Ishikawa (cell line): Measurements from ENCODE around the gene PDE2A.

ENCODE experiments used
- CEBPB ChIP-seq: IDR thresholded peaks from 2 replicates; pipeline ENCODE4 v1.6.1; 2012
- CREB1 ChIP-seq: IDR thresholded peaks from 2 replicates; pipeline ENCODE4 v1.6.1; 2012; ENCODE audit warnings: low read depth
- EGR1 ChIP-seq: IDR thresholded peaks from 2 replicates; pipeline ENCODE4 v1.6.1; 2012
- EP300 ChIP-seq: IDR thresholded peaks from 2 replicates; pipeline ENCODE4 v1.6.1; 2012; ENCODE audit warnings: borderline replicate concordance
- FOXM1 ChIP-seq: IDR thresholded peaks from 2 replicates; pipeline ENCODE4 v1.6.1; 2012; ENCODE audit warnings: low read depth, borderline replicate concordance
- NFIC ChIP-seq: IDR thresholded peaks from 2 replicates; pipeline ENCODE4 v1.6.1; 2012
- RAD21 ChIP-seq: IDR thresholded peaks from 2 replicates; pipeline ENCODE4 v1.6.1; 2012; ENCODE audit warnings: low read depth
- TAF1 ChIP-seq: IDR thresholded peaks from 2 replicates; pipeline ENCODE4 v1.6.1; 2012; ENCODE audit warnings: low read depth, mild to moderate bottlenecking
- TCF12 ChIP-seq: IDR thresholded peaks from 2 replicates; pipeline ENCODE4 v1.6.1; 2012; ENCODE audit warnings: low read depth
- TEAD4 ChIP-seq: IDR thresholded peaks from 2 replicates; pipeline ENCODE4 v1.6.1; 2012
- YY1 ChIP-seq: IDR thresholded peaks from 2 replicates; pipeline ENCODE4 v1.6.1; 2012; ENCODE audit warnings: low read depth
- ZBTB7A ChIP-seq: IDR thresholded peaks from 2 replicates; pipeline ENCODE4 v1.6.1; 2012; ENCODE audit warnings: low read depth
- TF ChIP-seq, protein P1 (sequence below): IDR thresholded peaks from 2 replicates; pipeline ENCODE4 v1.6.1; 2012; ENCODE audit warnings: low read depth, mild to moderate bottlenecking
- TF ChIP-seq, protein P2 (sequence below): IDR thresholded peaks from 2 replicates; pipeline ENCODE4 v1.6.1; 2012
- TF ChIP-seq, protein P3 (sequence below): IDR thresholded peaks from 2 replicates; pipeline ENCODE4 v1.6.1; 2012

Gene PDE2A

DNA sequence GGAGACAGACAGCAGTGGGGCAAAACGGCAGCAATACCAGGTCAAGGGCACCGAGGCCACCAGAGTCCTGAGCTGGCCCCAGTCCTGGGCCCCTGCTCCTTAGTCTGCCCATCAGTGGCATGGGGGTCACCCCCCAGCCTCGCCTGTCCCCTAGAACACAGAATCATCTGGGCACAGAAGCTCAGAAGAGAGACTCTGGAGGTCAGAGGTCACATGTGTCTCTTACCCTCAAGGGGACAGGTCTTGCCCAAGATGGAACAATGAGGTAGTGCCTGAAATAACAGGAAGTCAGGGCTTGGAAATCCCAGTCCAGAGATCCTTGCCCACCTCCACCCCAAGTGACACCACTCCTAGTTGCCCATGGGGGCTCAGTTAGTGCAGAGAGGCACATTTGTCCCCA, 20.6 kb downstream of the PDE2A start:
- no peak for TF ChIP-seq YY1
- TF ChIP-seq RAD21, result no peak
- TF ChIP-seq FOXM1, result no peak
- TF ChIP-seq TCF12, result no peak
- TF ChIP-seq, protein P1, sequence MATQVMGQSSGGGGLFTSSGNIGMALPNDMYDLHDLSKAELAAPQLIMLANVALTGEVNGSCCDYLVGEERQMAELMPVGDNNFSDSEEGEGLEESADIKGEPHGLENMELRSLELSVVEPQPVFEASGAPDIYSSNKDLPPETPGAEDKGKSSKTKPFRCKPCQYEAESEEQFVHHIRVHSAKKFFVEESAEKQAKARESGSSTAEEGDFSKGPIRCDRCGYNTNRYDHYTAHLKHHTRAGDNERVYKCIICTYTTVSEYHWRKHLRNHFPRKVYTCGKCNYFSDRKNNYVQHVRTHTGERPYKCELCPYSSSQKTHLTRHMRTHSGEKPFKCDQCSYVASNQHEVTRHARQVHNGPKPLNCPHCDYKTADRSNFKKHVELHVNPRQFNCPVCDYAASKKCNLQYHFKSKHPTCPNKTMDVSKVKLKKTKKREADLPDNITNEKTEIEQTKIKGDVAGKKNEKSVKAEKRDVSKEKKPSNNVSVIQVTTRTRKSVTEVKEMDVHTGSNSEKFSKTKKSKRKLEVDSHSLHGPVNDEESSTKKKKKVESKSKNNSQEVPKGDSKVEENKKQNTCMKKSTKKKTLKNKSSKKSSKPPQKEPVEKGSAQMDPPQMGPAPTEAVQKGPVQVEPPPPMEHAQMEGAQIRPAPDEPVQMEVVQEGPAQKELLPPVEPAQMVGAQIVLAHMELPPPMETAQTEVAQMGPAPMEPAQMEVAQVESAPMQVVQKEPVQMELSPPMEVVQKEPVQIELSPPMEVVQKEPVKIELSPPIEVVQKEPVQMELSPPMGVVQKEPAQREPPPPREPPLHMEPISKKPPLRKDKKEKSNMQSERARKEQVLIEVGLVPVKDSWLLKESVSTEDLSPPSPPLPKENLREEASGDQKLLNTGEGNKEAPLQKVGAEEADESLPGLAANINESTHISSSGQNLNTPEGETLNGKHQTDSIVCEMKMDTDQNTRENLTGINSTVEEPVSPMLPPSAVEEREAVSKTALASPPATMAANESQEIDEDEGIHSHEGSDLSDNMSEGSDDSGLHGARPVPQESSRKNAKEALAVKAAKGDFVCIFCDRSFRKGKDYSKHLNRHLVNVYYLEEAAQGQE, result no peak
- TF ChIP-seq, protein P2, sequence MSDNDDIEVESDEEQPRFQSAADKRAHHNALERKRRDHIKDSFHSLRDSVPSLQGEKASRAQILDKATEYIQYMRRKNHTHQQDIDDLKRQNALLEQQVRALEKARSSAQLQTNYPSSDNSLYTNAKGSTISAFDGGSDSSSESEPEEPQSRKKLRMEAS, result no peak
- no peak for TF ChIP-seq ZBTB7A
- no peak for TF ChIP-seq CEBPB
- no peak for TF ChIP-seq EGR1
- TF ChIP-seq, protein P3, sequence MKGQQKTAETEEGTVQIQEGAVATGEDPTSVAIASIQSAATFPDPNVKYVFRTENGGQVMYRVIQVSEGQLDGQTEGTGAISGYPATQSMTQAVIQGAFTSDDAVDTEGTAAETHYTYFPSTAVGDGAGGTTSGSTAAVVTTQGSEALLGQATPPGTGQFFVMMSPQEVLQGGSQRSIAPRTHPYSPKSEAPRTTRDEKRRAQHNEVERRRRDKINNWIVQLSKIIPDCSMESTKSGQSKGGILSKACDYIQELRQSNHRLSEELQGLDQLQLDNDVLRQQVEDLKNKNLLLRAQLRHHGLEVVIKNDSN, result no peak
- no peak for TF ChIP-seq TEAD4

DNA sequence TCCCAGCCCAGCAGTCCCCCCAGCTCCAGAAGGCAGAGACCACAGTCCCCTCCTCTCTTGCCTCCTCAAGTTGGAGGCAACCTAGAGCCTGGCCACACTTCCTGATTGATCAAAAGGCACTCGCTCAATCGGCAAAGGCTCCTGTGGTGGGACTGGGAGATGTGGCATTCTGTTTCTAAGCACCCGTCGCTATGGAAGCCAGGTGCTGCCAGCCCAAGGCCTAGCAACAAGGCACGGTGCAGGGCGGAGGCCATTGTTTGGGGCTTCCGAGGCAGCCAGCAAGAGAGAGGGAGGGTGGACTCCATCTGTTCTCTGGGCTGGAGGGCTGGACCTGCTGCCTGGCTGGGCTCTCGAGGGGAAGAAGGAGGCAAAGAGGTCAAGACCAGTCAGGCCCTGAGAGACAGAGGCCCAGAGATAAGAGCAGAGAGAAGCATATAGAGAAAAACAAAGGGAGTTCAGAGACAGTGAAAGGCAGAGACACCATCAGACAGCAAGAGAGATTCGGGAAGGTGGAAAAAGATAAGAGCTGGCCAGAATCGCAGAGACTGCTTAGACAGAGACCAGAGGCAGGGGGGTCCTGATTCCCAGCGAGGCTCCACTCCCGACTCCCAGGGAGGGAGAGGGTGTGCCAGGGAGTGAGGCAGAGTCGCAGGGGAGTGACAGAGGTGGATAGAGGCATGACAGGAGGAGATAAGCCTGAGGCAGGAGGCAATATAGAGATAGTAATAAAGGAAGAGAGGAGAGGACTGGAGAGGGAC, 21.2 kb downstream of the PDE2A start:
- TF ChIP-seq FOXM1, result no peak
- TF ChIP-seq TEAD4, result no peak
- no peak for TF ChIP-seq CREB1
- TF ChIP-seq NFIC, result no peak
- TF ChIP-seq, protein P2, result no peak
- no peak for TF ChIP-seq TCF12

DNA sequence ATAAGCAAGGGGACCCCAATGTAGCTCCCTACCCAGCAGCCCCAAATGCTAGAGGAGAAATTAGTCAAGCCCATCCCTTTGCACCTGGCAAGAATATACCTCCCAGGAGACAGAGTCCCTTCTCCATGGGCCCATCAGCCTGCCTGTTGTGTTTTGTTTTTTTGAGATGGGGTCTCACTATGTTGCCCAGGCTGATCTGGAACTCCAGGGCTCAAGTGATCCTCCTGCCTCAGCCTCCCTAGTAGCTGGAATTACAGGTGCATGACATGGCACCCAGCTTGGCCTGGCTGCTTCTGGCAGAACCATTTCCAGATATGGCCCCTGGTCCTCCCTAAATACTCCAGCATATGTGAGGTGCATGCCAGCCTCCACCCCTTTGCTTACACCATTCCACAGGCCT, 22.1 kb downstream of the PDE2A start:
- TF ChIP-seq CEBPB (no peak), FOXM1 (no peak), TEAD4 (no peak), CREB1 (no peak), ZBTB7A (no peak), TAF1 (no peak), EP300 (no peak)
- TF ChIP-seq, protein P3, result no peak

DNA sequence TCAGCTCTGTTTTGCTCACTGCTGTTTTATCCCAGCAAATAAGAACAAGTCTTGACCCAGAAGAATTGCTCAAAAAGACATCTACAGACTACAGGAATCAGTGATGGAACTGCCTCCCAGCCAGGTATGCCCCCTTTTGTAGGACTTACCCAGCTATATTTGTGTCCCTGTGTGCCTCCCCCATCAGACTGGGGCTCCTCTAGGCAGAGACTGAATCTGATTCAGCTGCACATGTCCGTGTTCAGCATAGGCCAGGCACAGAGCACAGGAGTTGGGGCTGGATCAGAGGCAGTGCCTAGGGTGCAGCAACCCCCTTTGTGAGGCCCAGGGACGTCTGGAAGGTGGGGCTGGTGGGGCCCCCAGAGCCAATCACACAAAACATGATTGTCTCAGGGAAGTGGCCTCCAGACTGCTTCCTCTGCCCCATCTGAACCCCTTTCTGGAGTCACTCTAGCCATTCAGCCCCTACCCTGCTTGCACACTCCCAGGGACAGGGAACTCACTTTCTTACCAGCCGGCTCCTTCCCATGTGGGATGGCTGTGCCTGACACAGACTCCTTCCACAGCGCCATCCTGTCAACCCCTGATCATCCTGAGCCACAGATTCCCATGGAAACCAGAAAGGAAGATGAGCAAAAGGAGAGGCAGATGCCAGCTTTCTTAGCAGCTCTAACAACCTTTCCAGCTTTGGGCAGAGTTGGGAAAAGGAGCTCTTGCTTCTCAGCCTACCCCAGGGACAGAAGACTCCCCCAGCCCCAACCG, 24.8 kb downstream of the PDE2A start:
- TF ChIP-seq CEBPB, result no peak
- TF ChIP-seq NFIC, result no peak
- TF ChIP-seq EGR1, result no peak
- no peak for TF ChIP-seq RAD21
- TF ChIP-seq TCF12, result no peak
- TF ChIP-seq ZBTB7A, result no peak
- no peak for TF ChIP-seq FOXM1
- TF ChIP-seq TAF1, result no peak
- no peak for TF ChIP-seq CREB1
- TF ChIP-seq, protein P1, result no peak

DNA sequence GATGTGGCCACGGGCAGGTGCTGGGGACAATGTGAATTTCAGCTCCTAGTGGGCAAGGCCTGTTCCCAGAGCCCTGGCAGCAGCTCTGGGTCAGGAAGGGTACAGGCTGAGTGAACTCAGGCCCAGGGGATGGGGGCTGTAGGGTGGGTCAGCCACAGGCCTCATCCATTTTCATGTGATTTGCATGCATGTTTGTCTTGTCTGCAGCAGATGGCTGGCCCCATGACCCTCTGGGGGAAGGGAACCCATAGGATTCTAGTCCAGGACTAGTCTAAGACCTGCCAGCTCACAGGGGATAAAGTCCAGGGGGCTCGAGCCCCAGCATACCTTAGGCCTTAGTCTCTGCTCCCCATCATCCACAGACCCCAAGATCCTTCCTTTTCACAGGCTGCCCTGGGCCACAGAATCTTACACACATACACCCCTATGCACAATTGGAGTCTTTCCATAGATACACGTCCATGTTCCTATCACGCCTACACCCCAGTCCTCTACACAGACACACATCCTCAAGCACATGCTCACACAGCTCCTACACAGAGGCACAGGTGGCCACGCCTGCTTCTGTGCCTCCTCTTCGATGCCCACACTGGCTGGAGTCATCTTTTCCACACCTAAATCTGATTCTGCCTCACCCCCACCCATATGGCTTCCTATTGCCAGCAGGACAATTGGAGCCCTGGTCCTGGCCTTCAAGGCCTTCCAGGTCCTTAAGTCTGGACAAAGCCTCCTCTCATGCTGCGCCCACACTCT, 25.7 kb downstream of the PDE2A start:
- no peak for TF ChIP-seq CEBPB
- TF ChIP-seq FOXM1, result no peak
- no peak for TF ChIP-seq TAF1
- no peak for TF ChIP-seq TCF12
- TF ChIP-seq, protein P3, result no peak
- TF ChIP-seq ZBTB7A, result no peak
- no peak for TF ChIP-seq TEAD4
- TF ChIP-seq, protein P1, result no peak
- TF ChIP-seq RAD21, result no peak
- TF ChIP-seq EP300, result no peak
- no peak for TF ChIP-seq CREB1
- TF ChIP-seq NFIC, result no peak
- TF ChIP-seq, protein P2, result no peak
- no peak for TF ChIP-seq EGR1
- TF ChIP-seq YY1, result no peak
